Endothelial cell (in vitro differentiated cells): Measurements from ENCODE around the gene TLE4. TPM values are rescaled to one million over a fixed set of nuclear protein-coding genes. Genes with fewer than 3 reads are reported as not detected.

Experiments
- DNase-seq: peaks from one replicate; pipeline ENCODE4 v3.0.0; 2021; ENCODE audit warnings: low spot score
- H3K27ac Mint-ChIP-seq: one replicate; pipeline ENCODE4 v1.8.0; 2021; ENCODE audit warnings: mixed read lengths, inconsistent platforms; ENCODE audit not compliant: unreplicated experiment
- H3K27me3 Mint-ChIP-seq: one replicate; pipeline ENCODE4 v1.8.0; 2021; ENCODE audit warnings: mild to moderate bottlenecking, moderate library complexity, mixed read lengths, inconsistent platforms; ENCODE audit not compliant: unreplicated experiment
- H3K36me3 Mint-ChIP-seq: one replicate; pipeline ENCODE4 v1.8.0; 2021; ENCODE audit warnings: mild to moderate bottlenecking, low read depth, mixed read lengths, inconsistent platforms; ENCODE audit not compliant: unreplicated experiment
- H3K4me1 Mint-ChIP-seq: one replicate; pipeline ENCODE4 v1.8.0; 2021; ENCODE audit warnings: mild to moderate bottlenecking, mixed read lengths, inconsistent platforms; ENCODE audit not compliant: unreplicated experiment
- H3K4me3 Mint-ChIP-seq: one replicate; pipeline ENCODE4 v1.8.0; 2021; ENCODE audit warnings: mild to moderate bottlenecking, mixed read lengths, inconsistent platforms; ENCODE audit not compliant: unreplicated experiment
- H3K9me3 Mint-ChIP-seq: one replicate; pipeline ENCODE4 v1.8.0; 2021; ENCODE audit warnings: mixed read lengths, inconsistent platforms; ENCODE audit not compliant: unreplicated experiment
- total RNA-seq: library from RNA; stranded (reverse); fragmentation: NEBNext Ultra II Directional; extraction: Animal tissue kit (Norgen Biotek cat#: 25700); gene quantifications from one replicate; pipeline ENCODE4 v1.2.1, GENCODE V29; 2021; ENCODE audit not compliant: unreplicated experiment
- TF ChIP-seq, protein P1 (sequence below): fragments of 200-600 bp; sonication (generic); IDR thresholded peaks from one replicate; pipeline ENCODE4 v1.5.0; 2021; ENCODE audit warnings: antibody characterized with exemption; ENCODE audit not compliant: unreplicated experiment

Gene TLE4
- total RNA-seq, 1 donor from 2014 or later, result 88.4 TPM

DNA sequence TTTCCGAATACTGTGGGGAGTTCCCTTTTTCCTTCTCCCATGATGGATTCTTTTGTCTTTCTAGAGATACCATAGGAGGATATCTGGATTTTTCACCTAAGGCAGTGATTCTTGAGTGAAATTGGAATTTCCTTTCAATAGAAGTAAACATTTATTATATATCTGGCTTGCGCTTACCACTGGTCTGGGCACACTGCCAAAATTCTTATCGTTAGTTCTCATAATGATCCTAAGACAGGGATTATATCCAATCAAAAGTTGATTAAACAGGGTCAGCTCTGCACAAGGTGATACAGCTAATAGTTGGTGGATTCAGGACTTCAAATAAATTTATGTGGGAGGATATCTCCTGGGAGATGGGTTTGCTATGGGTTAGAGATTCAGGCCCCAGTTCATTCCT is 9.6 kb downstream of the TLE4 start:
- H3K27ac Mint-ChIP-seq, result peak overlapping the region; percentile 95
- DNase-seq, result no peak
- TF ChIP-seq, protein P1, sequence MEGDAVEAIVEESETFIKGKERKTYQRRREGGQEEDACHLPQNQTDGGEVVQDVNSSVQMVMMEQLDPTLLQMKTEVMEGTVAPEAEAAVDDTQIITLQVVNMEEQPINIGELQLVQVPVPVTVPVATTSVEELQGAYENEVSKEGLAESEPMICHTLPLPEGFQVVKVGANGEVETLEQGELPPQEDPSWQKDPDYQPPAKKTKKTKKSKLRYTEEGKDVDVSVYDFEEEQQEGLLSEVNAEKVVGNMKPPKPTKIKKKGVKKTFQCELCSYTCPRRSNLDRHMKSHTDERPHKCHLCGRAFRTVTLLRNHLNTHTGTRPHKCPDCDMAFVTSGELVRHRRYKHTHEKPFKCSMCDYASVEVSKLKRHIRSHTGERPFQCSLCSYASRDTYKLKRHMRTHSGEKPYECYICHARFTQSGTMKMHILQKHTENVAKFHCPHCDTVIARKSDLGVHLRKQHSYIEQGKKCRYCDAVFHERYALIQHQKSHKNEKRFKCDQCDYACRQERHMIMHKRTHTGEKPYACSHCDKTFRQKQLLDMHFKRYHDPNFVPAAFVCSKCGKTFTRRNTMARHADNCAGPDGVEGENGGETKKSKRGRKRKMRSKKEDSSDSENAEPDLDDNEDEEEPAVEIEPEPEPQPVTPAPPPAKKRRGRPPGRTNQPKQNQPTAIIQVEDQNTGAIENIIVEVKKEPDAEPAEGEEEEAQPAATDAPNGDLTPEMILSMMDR, result no peak
- peaks cover 4% of the 10 kb centered on the region for H3K36me3 Mint-ChIP-seq
- H3K27me3 Mint-ChIP-seq, result peaks cover 2% of the 10 kb centered on the region
- no peaks in the 10 kb centered on the region for H3K9me3 Mint-ChIP-seq
- H3K4me1 Mint-ChIP-seq, result peaks cover 66% of the 10 kb centered on the region
- no peak overlapping the region for H3K4me3 Mint-ChIP-seq

DNA sequence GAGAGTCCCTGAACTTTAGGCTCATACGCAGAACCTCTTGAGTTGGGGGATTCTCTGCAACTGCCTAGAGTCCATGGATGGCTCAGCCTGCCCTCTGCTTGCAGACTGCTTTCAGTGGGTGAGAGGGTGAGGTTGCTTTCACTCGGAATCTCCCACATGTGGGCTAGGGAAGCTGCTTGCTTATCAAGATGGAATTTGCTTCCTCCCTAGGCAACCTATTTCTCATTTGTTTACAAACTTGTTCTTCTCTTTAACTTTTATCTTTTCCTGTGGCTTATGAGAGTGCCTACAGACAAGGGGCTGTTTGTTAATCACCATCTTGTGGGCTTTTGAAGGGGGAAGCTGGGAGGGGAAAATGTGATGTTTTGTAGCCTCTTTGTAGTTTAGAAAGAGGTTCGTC is 10.0 kb downstream of the TLE4 start:
- peak overlapping the region; percentile 95 for H3K27ac Mint-ChIP-seq

DNA sequence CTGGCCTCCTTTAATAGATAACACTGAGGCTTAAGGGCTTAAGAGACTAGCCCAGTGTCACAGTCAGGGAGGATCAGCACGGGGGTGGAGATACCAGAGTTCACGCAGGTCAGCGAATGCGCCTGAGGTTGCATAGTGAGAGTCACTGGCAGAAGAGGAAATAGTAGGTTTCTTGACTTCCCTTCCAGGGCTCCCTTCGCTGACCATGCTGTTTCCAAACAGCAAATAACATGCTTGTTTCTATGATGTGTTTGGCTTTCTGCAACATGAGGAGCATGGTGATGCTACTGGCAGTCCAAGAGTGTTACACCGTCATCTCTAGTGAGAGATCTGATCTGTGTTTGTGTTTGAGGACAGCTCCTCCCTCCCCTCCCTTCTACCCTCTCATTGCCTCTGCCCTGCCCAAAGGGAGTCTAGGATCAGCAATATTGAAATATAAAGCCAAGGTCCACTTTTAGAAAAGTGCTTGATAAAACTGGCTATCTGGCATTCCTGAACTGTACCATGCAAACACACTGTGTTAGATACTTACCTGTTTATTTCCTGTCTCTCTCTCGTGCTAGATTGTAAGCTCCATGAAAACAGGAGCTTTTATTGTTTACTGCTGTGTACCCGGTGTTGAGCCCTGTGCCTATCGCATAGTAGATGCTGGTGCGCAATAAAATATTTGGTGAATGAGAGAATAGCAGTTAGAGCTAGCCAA is 12.3 kb downstream of the TLE4 start:
- Mint-ChIP-seq H3K27me3 (no peaks in the 10 kb centered on the region), H3K4me1 (peaks cover 55% of the 10 kb centered on the region), H3K36me3 (peaks cover 16% of the 10 kb centered on the region), H3K9me3 (no peaks in the 10 kb centered on the region), H3K27ac (no peak overlapping the region), H3K4me3 (peak overlapping the region; percentile 5)
- TF ChIP-seq, protein P1, result no peak
- no peak for DNase-seq

More for the DNA sequence above, 10.0 kb downstream of the TLE4 start:
- peak; percentile 14 for DNase-seq
- Mint-ChIP-seq H3K9me3 (no peaks in the 10 kb centered on the region), H3K27me3 (peaks cover 2% of the 10 kb centered on the region), H3K4me1 (peaks cover 63% of the 10 kb centered on the region), H3K4me3 (no peak overlapping the region), H3K36me3 (peaks cover 4% of the 10 kb centered on the region)
- TF ChIP-seq, protein P1, result no peak

DNA sequence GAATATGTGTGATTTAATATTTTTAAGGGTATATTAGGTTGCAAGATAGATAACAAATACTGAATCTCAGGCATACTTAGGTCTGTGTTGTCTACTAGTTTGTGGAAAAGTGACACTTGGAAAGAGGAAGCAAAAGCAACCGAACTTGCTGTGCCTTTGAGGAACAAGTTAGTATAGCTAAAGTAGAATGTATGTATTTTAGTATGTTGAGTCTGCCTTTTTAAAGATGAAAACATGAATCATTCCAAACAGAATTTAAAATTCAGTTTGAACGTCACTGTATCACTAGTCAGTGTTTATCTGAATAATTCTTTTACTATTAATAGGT is 12.9 kb downstream of the TLE4 start:
- DNase-seq, result no peak
- TF ChIP-seq, protein P1, result no peak
- Mint-ChIP-seq H3K27ac (no peak overlapping the region), H3K9me3 (no peaks in the 10 kb centered on the region), H3K27me3 (no peaks in the 10 kb centered on the region), H3K4me1 (peaks cover 54% of the 10 kb centered on the region), H3K4me3 (no peak overlapping the region), H3K36me3 (peaks cover 16% of the 10 kb centered on the region)

DNA sequence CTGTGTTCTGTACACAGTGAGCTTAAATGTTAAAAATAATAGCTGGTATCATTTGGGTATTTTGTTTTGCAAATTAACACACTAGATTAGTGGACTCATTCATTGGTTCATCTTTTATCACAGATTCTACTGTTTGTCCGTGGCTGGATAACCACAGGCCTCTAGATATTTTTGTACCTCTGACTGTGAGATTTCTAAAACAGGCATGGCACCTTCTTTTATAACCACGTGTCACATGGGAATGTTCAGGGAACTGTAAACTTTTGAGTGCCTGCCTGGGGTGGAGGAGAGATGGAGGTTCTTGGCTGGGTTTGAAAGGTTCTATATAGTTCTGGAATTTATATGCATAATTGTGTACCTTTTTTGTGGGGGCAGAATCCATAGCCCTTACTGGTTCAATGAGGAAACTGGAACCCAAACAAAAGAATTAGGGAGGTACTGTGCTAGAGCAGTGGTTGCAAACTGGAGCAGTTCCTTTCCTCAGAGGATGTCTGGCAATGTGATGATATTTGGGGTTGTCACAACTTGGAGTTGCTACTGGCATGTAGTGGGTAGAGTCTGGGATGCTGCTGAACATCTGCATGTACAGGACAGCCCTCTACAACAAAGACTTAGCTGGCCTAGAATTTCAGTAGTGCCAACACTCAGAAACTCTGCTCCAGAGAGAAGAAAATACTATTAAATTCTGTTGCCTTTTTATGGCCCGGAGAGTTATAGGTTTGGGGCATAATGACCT is 16.9 kb downstream of the TLE4 start:
- peaks cover 11% of the 10 kb centered on the region for H3K36me3 Mint-ChIP-seq
- no peak for DNase-seq

More for the DNA sequence above, 16.9 kb downstream of the TLE4 start:
- Mint-ChIP-seq H3K27me3 (peaks cover 1% of the 10 kb centered on the region), H3K27ac (no peak overlapping the region), H3K9me3 (no peaks in the 10 kb centered on the region), H3K4me3 (no peak overlapping the region), H3K4me1 (peaks cover 24% of the 10 kb centered on the region)
- TF ChIP-seq, protein P1, result no peak
